OCI-LY3 (cell line): Measurements from ENCODE around the gene GALNT1.

Experiments
- H2AFZ ChIP-seq: fragments of 200-600, 300-600 bp; shearing (Covaris generic); 2 replicates; pipeline ENCODE4 v1.6.0; 2014; ENCODE audit warnings: antibody characterized with exemption, low read depth, low read length
- H3K27ac ChIP-seq: fragments of 200-600, 300-600 bp; sonication (generic); 2 replicates; pipeline ENCODE4 v1.5.1; 2014; ENCODE audit warnings: mild to moderate bottlenecking, low read length, moderate library complexity, mixed read lengths
- H3K27me3 ChIP-seq: fragments of 200-600, 300-600 bp; sonication (generic); 2 replicates; pipeline ENCODE4 v1.6.1; 2014; ENCODE audit warnings: low read depth, low read length, mixed read lengths
- H3K36me3 ChIP-seq: fragments of 200-600, 300-600 bp; sonication (generic); replicated peaks from 2 replicates; pipeline ENCODE3; 2014; ENCODE audit warnings: low read depth, low read length, mixed read lengths
- H3K4me1 ChIP-seq: fragments of 300-600, 200-600 bp; sonication (generic); 2 replicates; pipeline ENCODE4 v1.6.1; 2014; ENCODE audit warnings: low read length, mixed read lengths
- H3K4me2 ChIP-seq: fragments of 200-600, 300-600 bp; sonication (generic); 2 replicates; pipeline ENCODE4 v1.6.1; 2014; ENCODE audit warnings: low read length, mixed read lengths
- H3K4me3 ChIP-seq: fragments of 300-600, 200-600 bp; sonication (generic); 2 replicates; pipeline ENCODE4 v1.5.1; 2014; ENCODE audit warnings: antibody characterized with exemption, mild to moderate bottlenecking, low read length, moderate library complexity
- H3K79me2 ChIP-seq: fragments of 300-600, 200-600 bp; shearing (Covaris generic); 2 replicates; pipeline ENCODE4 v1.6.1; 2014; ENCODE audit warnings: mild to moderate bottlenecking, low read length, mixed read lengths
- H3K9ac ChIP-seq: fragments of 300-600, 200-600 bp; shearing (Covaris generic); 2 replicates; pipeline ENCODE4 v1.6.0; 2014; ENCODE audit warnings: mild to moderate bottlenecking, low read length, moderate library complexity
- H3K9me3 ChIP-seq: fragments of 200-600, 300-600 bp; shearing (Covaris generic); 2 replicates; pipeline ENCODE4 v1.6.1; 2014; ENCODE audit warnings: low read length, mixed read lengths; ENCODE audit not compliant: insufficient read depth
- H4K20me1 ChIP-seq: fragments of 200-600, 300-600 bp; sonication (generic); 2 replicates; pipeline ENCODE4 v1.6.1; 2016; ENCODE audit warnings: low read length, mixed read lengths; ENCODE audit not compliant: insufficient read depth
- CTCF ChIP-seq: fragments of 200-600, 300-600 bp; sonication (generic); IDR thresholded peaks from 2 replicates; pipeline ENCODE4 v1.5.1; 2014; ENCODE audit warnings: antibody characterized with exemption, low read length, low read depth
- EZH2phosphoT487 ChIP-seq: fragments of 200-600 bp; shearing (Covaris generic); IDR thresholded peaks from 2 replicates; pipeline ENCODE4 v1.6.1; 2018; ENCODE audit warnings: antibody characterized with exemption, mixed run types, low read depth

Gene GALNT1

DNA sequence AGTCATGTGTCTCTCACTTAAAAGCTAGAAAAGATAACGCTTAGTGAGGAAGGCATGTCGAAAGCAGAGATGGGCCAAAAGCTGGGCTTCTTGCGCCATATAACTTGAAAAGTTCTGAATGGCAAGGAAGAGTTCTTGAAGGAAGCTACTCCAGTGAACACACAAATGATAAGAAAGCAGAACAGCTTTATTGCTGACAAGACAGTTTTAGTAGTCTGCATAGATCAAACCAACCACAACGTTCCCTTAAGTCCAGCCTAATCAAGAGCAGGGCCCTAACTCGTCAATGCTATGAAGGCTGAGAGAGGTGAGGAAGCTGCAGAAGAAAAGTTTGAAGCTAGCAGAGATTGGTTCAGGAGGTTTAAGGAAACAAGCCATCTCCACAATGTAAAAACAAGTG, 55.7 kb downstream of the GALNT1 start:
- peaks cover 5% of the 10 kb centered on the region for H3K36me3 ChIP-seq
- H3K27me3 ChIP-seq = no peaks in the 10 kb centered on the region

DNA sequence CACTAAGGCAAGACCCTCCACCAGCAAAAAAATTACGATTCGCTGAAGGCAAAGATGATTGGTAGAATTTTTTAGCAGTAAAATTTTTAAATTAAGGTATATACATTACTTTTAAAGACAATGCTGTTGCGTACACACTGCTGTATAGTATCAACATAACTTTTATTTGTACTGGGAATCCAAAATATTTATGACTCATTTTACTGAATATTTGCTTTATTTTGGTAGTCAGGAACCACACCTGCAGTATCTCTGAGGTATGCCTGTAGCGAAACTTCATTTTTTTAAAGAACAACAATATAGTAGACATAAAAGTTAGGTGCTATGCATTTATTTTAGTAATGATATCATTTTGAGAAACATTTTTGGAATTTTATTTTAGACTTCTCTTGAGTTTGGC, 57.8 kb downstream of the GALNT1 start:
- Histone ChIP-seq H3K79me2 (no peaks in the 10 kb centered on the region), H2AFZ (no peak overlapping the region), H3K27ac (no peak overlapping the region), H3K9ac (no peak overlapping the region), H3K4me3 (no peak overlapping the region), H3K36me3 (peaks cover 5% of the 10 kb centered on the region), H3K27me3 (no peaks in the 10 kb centered on the region), H3K9me3 (no peaks in the 10 kb centered on the region), H3K4me2 (no peak overlapping the region), H4K20me1 (no peaks in the 10 kb centered on the region; the same call in 1 of the 2 replicates), H3K4me1 (no peaks in the 10 kb centered on the region)
- TF ChIP-seq EZH2phosphoT487 = no peak
- TF ChIP-seq CTCF = no peak

More for the DNA sequence above, 55.7 kb downstream of the GALNT1 start:
- Histone ChIP-seq H3K27ac (no peak overlapping the region), H3K9me3 (no peaks in the 10 kb centered on the region), H3K9ac (no peak overlapping the region), H3K4me3 (no peak overlapping the region), H4K20me1 (no peaks in the 10 kb centered on the region), H3K4me1 (no peaks in the 10 kb centered on the region), H3K79me2 (no peaks in the 10 kb centered on the region), H2AFZ (no peak overlapping the region), H3K4me2 (no peak overlapping the region)
- no peak for TF ChIP-seq EZH2phosphoT487
- TF ChIP-seq CTCF = no peak

DNA sequence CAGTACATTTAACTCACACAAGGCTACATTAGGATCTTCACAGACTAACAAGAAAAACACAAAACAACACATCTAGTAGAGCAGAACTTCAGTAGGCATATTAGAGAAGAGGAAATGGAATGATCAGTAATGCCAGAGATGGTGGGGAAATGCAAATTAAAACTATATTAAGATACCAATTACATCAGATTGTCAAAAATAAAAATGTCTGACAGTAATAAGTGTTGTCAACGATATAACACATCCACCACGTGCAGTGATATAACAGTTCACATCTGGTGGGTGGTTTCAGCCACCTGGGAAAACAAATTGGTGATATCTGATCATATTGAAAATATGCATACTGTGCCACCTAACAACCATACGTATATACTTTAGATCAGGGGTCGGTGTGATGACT, 59.9 kb downstream of the GALNT1 start:
- Histone ChIP-seq H3K4me3 (no peak overlapping the region), H3K9me3 (no peaks in the 10 kb centered on the region), H3K4me1 (no peaks in the 10 kb centered on the region), H3K27me3 (no peaks in the 10 kb centered on the region), H2AFZ (no peak overlapping the region), H3K4me2 (no peak overlapping the region), H3K36me3 (peaks cover 5% of the 10 kb centered on the region), H3K9ac (no peak overlapping the region), H3K79me2 (no peaks in the 10 kb centered on the region), H4K20me1 (no peaks in the 10 kb centered on the region; the same call in 1 of the 2 replicates), H3K27ac (no peak overlapping the region)
- TF ChIP-seq CTCF = no peak
- no peak for TF ChIP-seq EZH2phosphoT487

GRCh38 chr18:35641916-35642315, 60.4 kb downstream of the GALNT1 start:
- no peaks in the 10 kb centered on the region; the same call in 1 of the 2 replicates for H4K20me1 ChIP-seq
- H3K36me3 ChIP-seq = peaks cover 5% of the 10 kb centered on the region
- no peak overlapping the region for H2AFZ ChIP-seq
- no peaks in the 10 kb centered on the region for H3K27me3 ChIP-seq
- H3K4me1 ChIP-seq = no peaks in the 10 kb centered on the region
- TF ChIP-seq CTCF (no peak), EZH2phosphoT487 (no peak)
- H3K79me2 ChIP-seq = no peaks in the 10 kb centered on the region
- H3K27ac ChIP-seq = no peak overlapping the region
- no peaks in the 10 kb centered on the region for H3K9me3 ChIP-seq
- no peak overlapping the region for H3K4me2 ChIP-seq
- no peak overlapping the region for H3K4me3 ChIP-seq
- no peak overlapping the region for H3K9ac ChIP-seq
